Naive thymus-derived CD8-positive, alpha-beta T cell (primary cell): ENCODE data around the gene JAML. TPM values are rescaled to one million over a fixed set of nuclear protein-coding genes. Genes with fewer than 3 reads are reported as not detected.

Experiments used
- ATAC-seq, 2 donors: fragments of 150-1000 bp; cut with Tn5 transposase in 1 of 2; sonication (Bioruptor Pico), chemical (Tn5 transposase) in 1 of 2; 1 replicate in 1 of 2; 2 replicates in 1 of 2; pipeline ENCODE4 v1.10.0; 2021; ENCODE audit warnings: mild to moderate bottlenecking in 2 of 2, moderate library complexity in 2 of 2
- POLR2A ChIA-PET: fragments of 350-600 bp; sonication (Branson Sonifier 250); formaldehyde crosslinking; loops from one replicate; lab custom pipeline; 2021; ENCODE audit warnings: antibody characterized with exemption; lab: Charles Lee
- DNase-seq, 10 donors: peaks; one replicate each; pipeline versions ENCODE4 v3.0.0 to v3.0.0-alpha.2; 2020 to 2022
- H3K27ac Mint-ChIP-seq, 10 donors: one replicate each; pipeline ENCODE4 v1.8.0; 2020 to 2022; ENCODE audit warnings: mild to moderate bottlenecking in 10 of 10, mixed read lengths in 10 of 10, moderate library complexity in 4 of 10, inconsistent platforms in 1 of 10
- H3K27me3 Mint-ChIP-seq, 5 donors: one replicate each; pipeline ENCODE4 v1.8.0; 2021 to 2022; ENCODE audit warnings: mixed read lengths in 5 of 5
- H3K36me3 Mint-ChIP-seq, 3 donors: one replicate each; pipeline ENCODE4 v1.8.0; 2020 to 2022; ENCODE audit warnings: mixed read lengths in 3 of 3, mild to moderate bottlenecking in 2 of 3, inconsistent platforms in 1 of 3
- H3K4me1 Mint-ChIP-seq, 4 donors: one replicate each; pipeline ENCODE4 v1.8.0; 2021 to 2022; ENCODE audit warnings: mixed read lengths in 4 of 4
- H3K4me3 Mint-ChIP-seq, 10 donors: one replicate each; pipeline ENCODE4 v1.8.0; 2020 to 2022; ENCODE audit warnings: mild to moderate bottlenecking in 10 of 10, mixed read lengths in 10 of 10, moderate library complexity in 6 of 10, inconsistent platforms in 1 of 10
- H3K9me3 Mint-ChIP-seq, 9 donors: one replicate each; pipeline ENCODE4 v1.8.0; 2020 to 2022; ENCODE audit warnings: mixed read lengths in 9 of 9, mild to moderate bottlenecking in 3 of 9, inconsistent platforms in 1 of 9, moderate library complexity in 1 of 9
- polyA plus RNA-seq, 3 donors: library from polyadenylated mRNA; unstranded; fragments of 300-500 nt; fragmentation: Illumina TruSeq; gene quantifications; one replicate each; pipeline ENCODE4 v1.2.3, GENCODE V29; 2021
- total RNA-seq, 8 experiments: library from RNA in 2 of 8; stranded (reverse) in 2 of 8; gene quantifications; one replicate each; pipeline ENCODE4 v1.2.3 and lab custom pipeline; 2021 to 2026

Gene JAML
- total and polyA plus RNA-seq, 5 experiments from 2014 or later, result 120 to 195 (median 159) TPM

- Mint-ChIP-seq H3K36me3 (no peaks in the 10 kb centered on the region), H3K27ac (no peak overlapping the region), H3K27me3 (peaks cover 12 to 34% (median 23%) of the 10 kb centered on the region in 5 donors), H3K4me3 (no peak overlapping the region), H3K4me1 (peaks cover 3 to 12% (median 6%) of the 10 kb centered on the region in 4 donors), H3K9me3 (no peaks in the 10 kb centered on the region)
- POLR2A ChIA-PET, result no interaction called here
- DNase-seq (no peak), ATAC-seq (no peak)
Observed at GRCh38 chr11:118161786-118162185, 63.0 kb downstream of the JAML start.

DNA sequence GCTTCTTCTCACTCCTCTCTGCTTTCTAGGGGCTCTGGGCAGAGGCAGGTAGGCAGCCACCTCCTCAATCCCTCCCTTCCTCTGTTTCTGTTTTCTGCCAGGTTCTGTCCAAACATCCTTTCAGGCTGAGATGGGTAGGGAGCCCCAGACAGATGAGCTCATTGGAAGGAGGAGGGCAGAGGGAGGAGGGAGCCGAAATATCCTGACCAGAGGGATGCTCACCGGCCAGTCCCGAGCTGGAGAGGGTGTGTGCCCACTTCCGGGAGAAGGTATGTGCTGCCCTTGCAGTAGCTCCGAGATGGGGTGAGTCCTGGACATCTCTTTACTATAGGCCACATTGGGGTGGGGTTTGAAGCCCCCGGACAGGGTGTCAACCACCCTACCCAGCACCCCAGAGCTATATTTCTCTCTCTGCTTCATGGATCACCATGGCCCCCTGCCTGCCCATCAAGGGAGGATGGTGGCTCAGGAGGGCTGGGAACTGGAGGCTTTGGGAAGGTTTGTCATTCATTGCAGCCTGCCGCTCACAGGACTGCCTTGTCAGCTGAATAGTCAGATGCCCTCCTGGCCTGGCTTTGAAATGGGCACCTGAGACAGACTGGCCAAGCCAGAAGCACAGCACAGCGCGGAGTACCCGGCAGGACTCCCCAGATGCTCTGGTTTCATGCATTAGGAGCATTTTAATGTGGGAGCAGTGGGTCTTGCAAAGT, 67.5 kb downstream of the JAML start:
- POLR2A ChIA-PET, result interaction anchor here (0.9 kb wide), 1 partner anchor 16 kb away, joined by 3 read pairs; no protein-coding TSS in a partner anchor
- H3K9me3 Mint-ChIP-seq, result no peaks in the 10 kb centered on the region
- no peak overlapping the region for H3K27ac Mint-ChIP-seq
- H3K4me3 Mint-ChIP-seq, result peak overlapping the region in 2 of 10 donors; percentile 41 to 58
- ATAC-seq (no peak), DNase-seq (no peak)
- no peaks in the 10 kb centered on the region for H3K36me3 Mint-ChIP-seq
- H3K4me1 Mint-ChIP-seq, result peaks cover 12 to 25% (median 17%) of the 10 kb centered on the region in 4 donors
- H3K27me3 Mint-ChIP-seq, result peaks cover 29 to 71% (median 47%) of the 10 kb centered on the region in 5 donors

DNA sequence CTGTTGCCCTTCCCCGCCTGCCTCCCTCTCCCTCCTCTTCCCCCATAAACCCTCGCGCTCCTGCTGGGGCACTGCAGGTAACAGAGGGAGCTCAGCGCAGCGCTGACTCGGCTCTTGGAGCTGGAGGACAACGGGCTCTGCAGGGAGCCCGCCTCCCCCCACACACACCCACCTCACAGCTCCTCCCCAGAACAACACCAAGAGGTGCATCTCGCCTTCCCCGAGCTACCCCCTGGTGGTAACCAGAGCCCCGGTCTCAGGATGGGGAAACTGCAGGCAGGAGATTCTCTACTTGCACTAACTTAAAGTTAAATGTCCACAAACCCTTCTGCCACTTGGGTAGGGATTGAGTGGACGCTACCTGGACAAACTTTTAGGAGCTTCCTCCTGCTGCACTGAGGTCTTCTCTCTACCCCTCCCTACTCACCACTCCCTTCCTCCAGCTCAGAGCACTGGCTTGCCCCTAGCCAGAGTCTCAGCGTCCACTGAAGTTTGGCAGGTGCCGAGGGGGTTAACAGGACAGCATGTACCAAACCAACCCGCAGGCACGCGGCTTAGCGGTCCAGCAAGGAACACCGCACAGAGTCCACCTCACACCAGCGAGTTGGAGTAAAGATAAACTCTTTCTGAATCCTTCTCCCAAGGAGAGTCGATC, 68.2 kb downstream of the JAML start:
- no peaks in the 10 kb centered on the region for H3K9me3 Mint-ChIP-seq
- POLR2A ChIA-PET, result interaction anchor here (0.9 kb wide), 1 partner anchor 17 kb away, joined by 3 read pairs; no protein-coding TSS in a partner anchor

GRCh38 chr11:118155776-118156530, 68.9 kb downstream of the JAML start:
- H3K4me3 Mint-ChIP-seq, result peak overlapping the region in 1 of 10 donors; percentile 41
- POLR2A ChIA-PET, result interaction anchor here (0.9 kb wide), 1 partner anchor 17 kb away, joined by 3 read pairs; no protein-coding TSS in a partner anchor
- DNase-seq (no peak), ATAC-seq (no peak)
- no peaks in the 10 kb centered on the region for H3K36me3 Mint-ChIP-seq
- H3K9me3 Mint-ChIP-seq, result no peaks in the 10 kb centered on the region
- H3K4me1 Mint-ChIP-seq, result peaks cover 12 to 25% (median 17%) of the 10 kb centered on the region in 4 donors
- peaks cover 34 to 73% (median 53%) of the 10 kb centered on the region in 5 donors for H3K27me3 Mint-ChIP-seq
- no peak overlapping the region for H3K27ac Mint-ChIP-seq

More for the DNA sequence above, 68.2 kb downstream of the JAML start:
- DNase-seq (peak in 6 of 10 donors; percentile 9 to 48 (median 22)), ATAC-seq (peak; percentile 67 to 80)
- Mint-ChIP-seq H3K27ac (no peak overlapping the region), H3K4me1 (peaks cover 12 to 25% (median 17%) of the 10 kb centered on the region in 4 donors), H3K36me3 (no peaks in the 10 kb centered on the region), H3K27me3 (peaks cover 29 to 71% (median 47%) of the 10 kb centered on the region in 5 donors), H3K4me3 (peak overlapping the region in 2 of 10 donors; percentile 41 to 58)

DNA sequence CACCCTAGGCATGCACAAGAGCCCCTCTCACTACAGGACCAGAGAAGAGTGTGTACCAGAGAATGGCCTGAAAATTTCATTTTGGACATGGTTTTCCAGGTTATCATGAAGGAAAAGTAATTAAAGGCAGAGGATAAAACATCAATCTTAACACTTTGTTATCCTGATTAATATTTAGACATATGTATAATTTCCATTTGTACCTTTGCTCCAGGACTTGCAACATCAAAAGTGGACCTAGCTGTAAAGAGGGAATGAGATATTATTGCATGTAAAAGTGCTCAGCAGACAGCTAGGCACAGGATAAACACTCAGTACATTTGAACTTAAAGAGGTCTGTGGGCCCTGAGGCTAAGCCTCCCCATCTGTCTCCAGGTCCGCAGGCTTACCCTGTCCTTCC, 70.2 kb downstream of the JAML start:
- H3K9me3 Mint-ChIP-seq, result no peaks in the 10 kb centered on the region
- H3K4me3 Mint-ChIP-seq, result peak overlapping the region in 3 of 10 donors; percentile 14 to 79 (median 65)
- H3K36me3 Mint-ChIP-seq, result no peaks in the 10 kb centered on the region
- POLR2A ChIA-PET, result no interaction called here
- ATAC-seq (no peak), DNase-seq (no peak)
- H3K4me1 Mint-ChIP-seq, result peaks cover 12 to 25% (median 17%) of the 10 kb centered on the region in 4 donors
- peaks cover 36 to 74% (median 53%) of the 10 kb centered on the region in 5 donors for H3K27me3 Mint-ChIP-seq
- no peak overlapping the region for H3K27ac Mint-ChIP-seq

DNA sequence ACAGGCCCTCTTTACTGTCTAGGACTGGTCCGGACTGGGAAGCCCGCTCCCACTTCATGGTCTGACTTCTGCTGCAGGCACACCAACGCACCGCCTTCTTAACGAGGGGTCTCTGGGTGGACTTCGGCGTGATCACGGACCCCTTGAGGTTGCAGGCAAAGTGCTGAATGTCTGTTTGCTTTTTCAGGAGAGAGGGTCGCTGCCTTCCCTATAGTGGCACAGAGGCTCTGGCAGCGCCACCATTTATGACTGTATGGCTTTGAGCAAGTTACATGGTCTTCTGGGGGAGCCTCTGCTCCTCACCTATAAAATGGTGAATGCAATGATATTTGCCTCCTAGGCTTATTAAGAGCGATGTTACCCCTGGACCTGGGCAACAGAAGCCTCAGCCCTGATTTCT, 70.8 kb downstream of the JAML start:
- Mint-ChIP-seq H3K9me3 (no peaks in the 10 kb centered on the region), H3K4me1 (peaks cover 12 to 25% (median 17%) of the 10 kb centered on the region in 4 donors), H3K27ac (no peak overlapping the region), H3K4me3 (peak overlapping the region; percentile 30 to 83 (median 68)), H3K36me3 (no peaks in the 10 kb centered on the region), H3K27me3 (peaks cover 32 to 70% (median 48%) of the 10 kb centered on the region in 5 donors)
- DNase-seq, result peak in 1 of 10 donors; percentile 40
- no peak for ATAC-seq
- POLR2A ChIA-PET, result no interaction called here

- no peak overlapping the region for H3K27ac Mint-ChIP-seq
- peak overlapping the region; percentile 30 to 83 (median 68) for H3K4me3 Mint-ChIP-seq
- no peak for ATAC-seq
- H3K36me3 Mint-ChIP-seq, result no peaks in the 10 kb centered on the region
- DNase-seq, result peak in 1 of 10 donors; percentile 45
- no peaks in the 10 kb centered on the region for H3K9me3 Mint-ChIP-seq
- H3K27me3 Mint-ChIP-seq, result peaks cover 32 to 68% (median 49%) of the 10 kb centered on the region in 5 donors
- POLR2A ChIA-PET, result no interaction called here
- peaks cover 12 to 25% (median 17%) of the 10 kb centered on the region in 4 donors for H3K4me1 Mint-ChIP-seq
Observed at GRCh38 chr11:118153516-118153915, 71.3 kb downstream of the JAML start.

DNA sequence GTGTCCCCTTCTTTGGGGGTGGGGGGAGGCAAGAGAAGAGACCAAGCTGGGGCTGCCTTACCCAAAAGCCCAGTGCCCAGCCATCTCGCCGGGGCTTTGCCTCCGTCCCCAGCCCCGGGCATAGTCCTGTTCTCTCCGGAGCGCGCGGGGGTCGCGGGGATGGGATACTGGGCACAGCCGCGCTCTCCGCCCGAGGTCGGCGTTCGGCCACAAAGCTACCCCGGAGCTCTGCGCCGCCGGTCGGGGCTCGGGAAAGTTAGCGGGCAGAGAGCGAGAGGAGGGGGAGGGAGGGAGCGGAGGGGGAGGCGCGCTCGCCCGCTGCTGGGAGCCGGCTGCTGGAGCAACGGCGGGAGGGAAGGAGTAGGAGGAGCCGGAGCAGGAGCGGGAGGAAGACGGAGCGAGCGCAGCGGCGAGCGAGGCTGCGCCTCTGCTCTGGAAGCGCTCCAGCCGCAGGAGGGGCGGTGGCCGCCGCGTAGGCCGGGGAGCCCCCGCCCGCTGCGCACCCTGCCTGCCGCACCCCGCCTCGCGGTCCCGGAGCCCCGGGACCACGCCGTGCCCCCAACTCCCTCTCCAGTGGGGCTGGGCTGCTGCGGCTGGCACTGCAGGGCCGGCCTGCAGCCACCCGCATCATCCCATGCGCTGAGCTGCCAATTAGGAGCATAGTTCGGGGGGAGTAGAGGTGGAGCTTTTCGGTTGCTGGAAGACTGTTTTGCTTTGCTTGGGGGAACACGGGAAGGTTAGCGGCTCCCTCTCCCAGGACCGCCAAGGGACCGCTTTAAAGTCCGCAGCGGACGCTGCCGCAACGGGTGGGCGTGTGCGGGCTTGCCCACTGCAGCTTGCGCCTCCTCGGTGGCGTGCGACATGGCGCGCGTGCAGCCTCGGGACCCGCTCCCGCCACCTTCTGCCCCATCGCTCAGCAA, 72.0 kb downstream of the JAML start, which contains the start of gene SCN4B:
Gene SCN4B (minus strand): TSS at position 272 of the 920 bp plus-strand sequence. CDS start 150 bp downstream, at position 122.
- peaks cover 11 to 23% (median 17%) of the 10 kb centered on the region in 4 donors for H3K4me1 Mint-ChIP-seq
- H3K27me3 Mint-ChIP-seq, result peaks cover 31 to 62% (median 45%) of the 10 kb centered on the region in 5 donors
- no peak within 1 kb of the TSS for H3K27ac Mint-ChIP-seq
- H3K4me3 Mint-ChIP-seq, result peak within 1 kb of the TSS; percentile 42 to 83 (median 68)
- DNase-seq (peak in 5 of 10 donors; percentile 12 to 50 (median 19)), ATAC-seq (peak; percentile 62 to 81)
- H3K36me3 Mint-ChIP-seq, result no peaks in the 10 kb centered on the region
- no peaks in the 10 kb centered on the region for H3K9me3 Mint-ChIP-seq
- POLR2A ChIA-PET, result interaction anchor here (0.7 kb wide), 1 partner anchor 1021 kb away, joined by 6 read pairs; no protein-coding TSS in a partner anchor

DNA sequence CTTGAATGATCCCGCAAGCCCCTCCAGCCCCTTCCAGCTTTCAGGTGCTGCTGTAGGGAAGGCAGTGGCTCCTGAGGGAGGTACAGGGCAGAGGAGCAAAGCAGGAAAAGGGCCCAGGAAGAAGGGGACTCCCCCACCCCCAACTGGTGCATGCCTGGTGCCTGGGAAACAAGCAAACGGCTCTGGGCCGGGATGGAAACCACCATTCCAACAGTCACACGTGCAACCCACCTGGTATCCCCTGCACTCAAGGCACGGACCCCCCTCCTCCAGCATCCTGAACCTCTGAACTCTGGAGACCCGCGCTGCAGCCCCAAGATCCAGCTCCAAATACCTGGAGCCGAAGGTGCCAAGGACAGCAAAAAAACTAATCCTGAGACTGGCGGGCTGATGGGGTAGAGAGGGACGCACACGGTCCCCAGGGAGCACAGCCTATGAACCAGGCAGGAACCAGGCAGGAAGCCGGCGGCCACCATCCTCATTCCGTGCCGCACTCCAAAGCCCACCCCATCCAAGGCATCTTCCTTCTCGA, 72.7 kb downstream of the JAML start:
- no peak overlapping the region for H3K27ac Mint-ChIP-seq
- DNase-seq (no peak), ATAC-seq (no peak)
- POLR2A ChIA-PET, result interaction anchor here (0.7 kb wide), 1 partner anchor 1022 kb away, joined by 6 read pairs; no protein-coding TSS in a partner anchor
- peak overlapping the region in 8 of 10 donors; percentile 13 to 79 (median 46) for H3K4me3 Mint-ChIP-seq
- H3K9me3 Mint-ChIP-seq, result no peaks in the 10 kb centered on the region
- no peaks in the 10 kb centered on the region for H3K36me3 Mint-ChIP-seq
- peaks cover 25 to 59% (median 46%) of the 10 kb centered on the region in 5 donors for H3K27me3 Mint-ChIP-seq
- H3K4me1 Mint-ChIP-seq, result peaks cover 9 to 20% (median 14%) of the 10 kb centered on the region in 4 donors

DNA sequence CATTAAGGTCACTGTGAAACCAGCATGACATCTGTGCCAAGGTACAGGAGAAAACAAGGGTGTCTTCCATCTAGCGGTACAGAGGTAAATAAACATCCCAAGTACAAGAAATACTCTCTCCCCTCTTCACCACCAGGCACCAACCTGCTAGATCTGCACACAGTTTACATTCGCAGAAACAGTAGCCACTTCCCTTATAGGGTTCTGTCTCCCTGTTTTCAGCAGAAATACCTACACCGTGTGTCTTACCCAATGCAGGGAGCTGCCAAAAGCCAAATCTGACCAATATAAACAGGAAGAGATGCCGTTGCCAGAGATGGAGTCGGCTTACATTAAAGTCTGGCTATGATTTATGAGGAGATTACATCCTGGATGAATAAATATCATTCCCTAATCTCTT, 73.4 kb downstream of the JAML start:
- ATAC-seq (no peak), DNase-seq (peak in 1 of 10 donors; percentile 4)
- Mint-ChIP-seq H3K27ac (no peak overlapping the region), H3K9me3 (no peaks in the 10 kb centered on the region), H3K4me3 (peak overlapping the region in 5 of 10 donors; percentile 11 to 56 (median 27)), H3K36me3 (no peaks in the 10 kb centered on the region), H3K27me3 (peaks cover 26 to 55% (median 42%) of the 10 kb centered on the region in 5 donors), H3K4me1 (peaks cover 5 to 14% (median 8%) of the 10 kb centered on the region in 4 donors)
- POLR2A ChIA-PET, result no interaction called here

DNA sequence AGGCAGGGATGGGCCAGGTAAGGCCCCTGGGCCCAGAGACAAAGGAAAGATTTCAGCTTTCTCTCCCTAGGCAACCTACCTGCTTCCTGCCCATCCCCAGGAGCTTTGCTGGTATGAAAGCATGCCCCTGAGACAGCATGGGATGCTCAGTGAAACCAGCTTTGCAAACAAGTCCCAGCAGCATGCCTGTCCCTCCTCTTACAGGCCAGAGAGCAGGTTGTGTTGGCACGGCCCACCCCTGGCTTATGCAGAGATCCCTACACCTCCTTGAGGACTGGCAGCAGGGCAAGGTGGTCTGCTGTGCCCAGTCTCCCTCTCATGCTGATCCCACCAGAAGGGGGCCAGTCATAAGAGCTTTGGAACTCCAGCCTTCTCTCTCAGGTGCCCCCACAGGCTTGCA, 75.3 kb downstream of the JAML start:
- POLR2A ChIA-PET, result no interaction called here
- H3K36me3 Mint-ChIP-seq, result no peaks in the 10 kb centered on the region
- H3K4me1 Mint-ChIP-seq, result peaks cover 6 to 11% (median 9%) of the 10 kb centered on the region in 4 donors
- no peaks in the 10 kb centered on the region for H3K9me3 Mint-ChIP-seq
- DNase-seq, result peak in 1 of 10 donors; percentile 58
- H3K27ac Mint-ChIP-seq, result peak overlapping the region in 1 of 10 donors; percentile 24
- H3K4me3 Mint-ChIP-seq, result no peak overlapping the region
- H3K27me3 Mint-ChIP-seq, result peaks cover 22 to 48% (median 31%) of the 10 kb centered on the region in 5 donors
- ATAC-seq, result no peak
